Keratinocyte (primary cell): ENCODE data around the gene CDH13. TPM values are rescaled to one million over a fixed set of nuclear protein-coding genes. Genes with fewer than 3 reads are reported as not detected.

Experiments used
- DNase-seq: peaks from one replicate; pipeline ENCODE4 v3.0.0-alpha.2; 2011; ENCODE audit warnings: low read depth, missing footprints, low spot score
- FAIRE-seq: peaks from 2 replicates; lab custom pipeline; 2011; peaks lifted over from hg19 to GRCh38; lab: Jason Lieb, UNC
- H2AFZ ChIP-seq: 2 replicates; pipeline ENCODE4 v1.6.0; 2012; ENCODE audit warnings: low read length, control low read depth, inconsistent platforms; ENCODE audit not compliant: control insufficient read depth
- H3K27ac ChIP-seq: 2 replicates; pipeline ENCODE4 v1.5.1; 2011; ENCODE audit warnings: low read length; ENCODE audit not compliant: control insufficient read depth, insufficient read depth
- H3K27me3 ChIP-seq: 3 replicates; pipeline ENCODE4 v1.6.0; 2011; ENCODE audit warnings: low read length; ENCODE audit not compliant: control insufficient read depth, insufficient read depth; ENCODE audit errors: extremely low read depth
- H3K36me3 ChIP-seq, 2 experiments: 2 replicates in 1 of 2; 3 replicates in 1 of 2; pipeline ENCODE4 v1.5.1; 2011; ENCODE audit warnings: low read length in 2 of 2, mild to moderate bottlenecking in 1 of 2; ENCODE audit not compliant: control insufficient read depth in 2 of 2, insufficient read depth in 2 of 2; ENCODE audit errors: extremely low read depth in 1 of 2
- H3K4me1 ChIP-seq: 3 replicates; pipeline ENCODE4 v1.5.1; 2011; ENCODE audit warnings: low read length; ENCODE audit not compliant: control insufficient read depth, insufficient read depth; ENCODE audit errors: extremely low read depth
- H3K4me2 ChIP-seq: 3 replicates; pipeline ENCODE4 v1.6.0; 2011; ENCODE audit warnings: low read depth, low read length; ENCODE audit not compliant: control insufficient read depth, insufficient read depth; ENCODE audit errors: extremely low read depth
- H3K4me3 ChIP-seq, 3 experiments: fragments of 200-600 bp in 1 of 3; sonication (generic) in 1 of 3; 2 replicates in 2 of 3; 3 replicates in 1 of 3; pipeline ENCODE4 v1.5.1; 2011 to 2016; ENCODE audit warnings: low read length in 3 of 3, mild to moderate bottlenecking in 3 of 3, control low read depth in 2 of 3, inconsistent platforms in 1 of 3, low read depth in 1 of 3, mixed read lengths in 1 of 3, mixed run types in 1 of 3, moderate library complexity in 1 of 3; ENCODE audit not compliant: control insufficient read depth in 2 of 3, insufficient read depth in 2 of 3; ENCODE audit errors: extremely low read depth in 1 of 3
- H3K79me2 ChIP-seq: 2 replicates; pipeline ENCODE4 v1.6.0; 2012; ENCODE audit warnings: low read length; ENCODE audit not compliant: control insufficient read depth, insufficient read depth
- H3K9ac ChIP-seq: 3 replicates; pipeline ENCODE4 v1.6.0; 2011; ENCODE audit warnings: low read length; ENCODE audit not compliant: control insufficient read depth, insufficient read depth; ENCODE audit errors: extremely low read depth
- H3K9me1 ChIP-seq: 3 replicates; pipeline ENCODE4 v1.6.0; 2011; ENCODE audit warnings: low read length; ENCODE audit not compliant: control insufficient read depth, insufficient read depth; ENCODE audit errors: extremely low read depth
- H3K9me3 ChIP-seq: 2 replicates; pipeline ENCODE4 v1.5.1; 2012; ENCODE audit warnings: low read depth, low read length; ENCODE audit not compliant: control insufficient read depth
- H4K20me1 ChIP-seq: 3 replicates; pipeline ENCODE4 v1.6.0; 2011; ENCODE audit warnings: low read length; ENCODE audit not compliant: control insufficient read depth, insufficient read depth; ENCODE audit errors: extremely low read depth
- EZH2 ChIP-seq: IDR thresholded peaks from one replicate; pipeline ENCODE4 v1.6.1; 2012; ENCODE audit warnings: inconsistent platforms, mild to moderate bottlenecking, low read length, moderate library complexity
- dilution Hi-C: fragments of 300-500 bp; cut with MboI; formaldehyde crosslinking; loops from one replicate; pipeline ENCODE4 v1.7.0; 2020; ENCODE audit warnings: low sequenced_read_pairs; ENCODE audit not compliant: extremely low pct_ligation_motif_present
- polyA plus RNA-seq, 5 experiments: library from polyadenylated mRNA; depleted of rRNA in 3 of 5; stranded (reverse) in 3 of 5; stranded (forward) in 1 of 5; unstranded in 1 of 5; fragments of >200 nt; gene quantifications; 1 replicate in 1 of 5; 2 replicates in 3 of 5; 3 replicates in 1 of 5; pipeline versions ENCODE4 v1.2.1 to v1.2.3, GENCODE V29; 2011 to 2012; ENCODE audit warnings: missing spikeins in 2 of 5, low read depth in 1 of 5, low replicate concordance in 1 of 5
- TF ChIP-seq, protein P1 (sequence below), 3 experiments: IDR thresholded peaks in 1 of 3; conservative IDR thresholded peaks in 1 of 3; optimal IDR thresholded peaks in 1 of 3; 2 replicates in 2 of 3; 3 replicates in 1 of 3; pipeline versions ENCODE3 to v1.5.1; 2011; ENCODE audit warnings: low read length in 3 of 3, mild to moderate bottlenecking in 3 of 3, moderate library complexity in 2 of 3, control low read depth in 1 of 3, inconsistent platforms in 1 of 3; ENCODE audit not compliant: insufficient read depth in 2 of 3; ENCODE audit errors: extremely low read depth in 1 of 3

The CDH13 gene
- polyA plus RNA-seq, 1 donor (not counting 4 experiments of a cell fraction or from before 2014, with no cell fraction given), result 111 TPM

DNA sequence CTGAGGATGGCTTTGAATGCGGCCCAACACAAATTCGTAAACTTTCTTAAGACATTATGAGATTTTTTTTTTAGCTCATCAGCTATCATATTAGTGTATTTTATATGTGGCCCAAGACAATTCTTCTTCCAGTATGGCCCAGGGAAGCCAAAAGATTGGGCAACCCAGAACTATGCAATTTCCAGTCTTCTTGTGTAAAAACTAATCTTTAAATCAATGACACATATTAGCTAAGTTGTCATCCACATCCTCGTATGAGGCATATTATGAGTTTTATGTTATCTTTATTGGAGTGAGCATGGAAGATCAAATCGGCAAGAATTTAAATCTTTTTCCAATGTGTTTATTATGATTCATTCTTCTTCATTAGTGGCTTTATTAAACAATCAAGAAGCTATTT, 982.4 kb downstream of the CDH13 start:
- no peak for FAIRE-seq
- H3K4me3 ChIP-seq, result no peak overlapping the region
- no peak for DNase-seq
- H3K27me3 ChIP-seq, result no peaks in the 10 kb centered on the region
- no peaks in the 10 kb centered on the region for H4K20me1 ChIP-seq
- dilution Hi-C loops, result no loop called here
- H3K4me2 ChIP-seq, result no peak overlapping the region
- no peaks in the 10 kb centered on the region for H3K79me2 ChIP-seq
- H2AFZ ChIP-seq, result no peak overlapping the region
- H3K36me3 ChIP-seq, result no peaks in the 10 kb centered on the region
- no peaks in the 10 kb centered on the region for H3K9me1 ChIP-seq
- H3K4me1 ChIP-seq, result no peaks in the 10 kb centered on the region
- no peak overlapping the region for H3K9ac ChIP-seq
- H3K9me3 ChIP-seq, result no peaks in the 10 kb centered on the region
- no peak overlapping the region for H3K27ac ChIP-seq
- TF ChIP-seq EZH2, result no peak
- TF ChIP-seq, protein P1, sequence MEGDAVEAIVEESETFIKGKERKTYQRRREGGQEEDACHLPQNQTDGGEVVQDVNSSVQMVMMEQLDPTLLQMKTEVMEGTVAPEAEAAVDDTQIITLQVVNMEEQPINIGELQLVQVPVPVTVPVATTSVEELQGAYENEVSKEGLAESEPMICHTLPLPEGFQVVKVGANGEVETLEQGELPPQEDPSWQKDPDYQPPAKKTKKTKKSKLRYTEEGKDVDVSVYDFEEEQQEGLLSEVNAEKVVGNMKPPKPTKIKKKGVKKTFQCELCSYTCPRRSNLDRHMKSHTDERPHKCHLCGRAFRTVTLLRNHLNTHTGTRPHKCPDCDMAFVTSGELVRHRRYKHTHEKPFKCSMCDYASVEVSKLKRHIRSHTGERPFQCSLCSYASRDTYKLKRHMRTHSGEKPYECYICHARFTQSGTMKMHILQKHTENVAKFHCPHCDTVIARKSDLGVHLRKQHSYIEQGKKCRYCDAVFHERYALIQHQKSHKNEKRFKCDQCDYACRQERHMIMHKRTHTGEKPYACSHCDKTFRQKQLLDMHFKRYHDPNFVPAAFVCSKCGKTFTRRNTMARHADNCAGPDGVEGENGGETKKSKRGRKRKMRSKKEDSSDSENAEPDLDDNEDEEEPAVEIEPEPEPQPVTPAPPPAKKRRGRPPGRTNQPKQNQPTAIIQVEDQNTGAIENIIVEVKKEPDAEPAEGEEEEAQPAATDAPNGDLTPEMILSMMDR (optimal IDR thresholded peaks at IDR 0.05 in 1 of 3, IDR thresholded peaks at IDR 0.05 in 1 of 3, conservative IDR thresholded peaks at IDR 0.05 in 1 of 3; ENCODE audit: extremely low read depth in 1 of 3, insufficient read depth in 2 of 3, low read length in 3 of 3), result no peak

DNA sequence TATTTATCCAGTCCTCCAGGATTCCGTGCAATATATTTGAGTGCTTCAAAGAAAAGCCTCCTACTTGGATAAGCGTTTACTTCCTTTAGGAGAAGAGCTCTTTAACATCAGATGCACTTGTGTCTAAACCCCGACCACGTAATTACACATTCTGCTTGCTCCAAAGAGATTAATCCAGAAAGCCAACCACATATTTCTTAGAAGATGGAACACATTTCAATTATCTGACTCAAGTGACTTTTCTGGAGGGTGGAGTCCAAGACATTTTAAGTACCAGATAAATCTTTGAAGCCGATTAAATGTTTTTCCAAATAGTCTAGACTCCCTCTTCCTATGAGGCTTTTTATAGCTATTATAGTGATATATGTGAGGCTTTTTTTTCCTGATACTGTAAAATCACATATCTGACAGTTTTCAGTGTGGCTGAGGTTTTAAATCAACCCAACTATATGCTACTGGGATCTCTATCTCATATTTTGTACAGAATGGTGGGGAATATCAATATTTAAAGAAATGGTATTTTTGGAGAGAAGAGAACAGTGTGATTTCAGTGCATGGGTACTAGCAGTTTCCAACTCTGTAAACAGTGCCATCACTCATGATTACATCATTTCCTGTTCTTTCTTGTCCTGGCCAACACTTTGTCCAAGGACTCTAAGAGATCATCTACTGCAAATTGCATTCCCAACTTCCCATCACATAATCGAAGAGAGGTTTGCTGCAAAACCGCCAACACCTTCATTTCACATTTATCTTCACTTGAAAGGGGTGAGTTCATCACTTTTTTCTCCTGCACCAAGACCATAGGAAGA, 988.6 kb downstream of the CDH13 start:
- dilution Hi-C loops, result no loop called here
- FAIRE-seq, result no peak
- Histone ChIP-seq H3K4me1 (peaks cover 7% of the 10 kb centered on the region), H3K27me3 (no peaks in the 10 kb centered on the region), H3K4me3 (no peak overlapping the region), H3K9me1 (no peaks in the 10 kb centered on the region), H3K4me2 (peak overlapping the region; percentile 1), H4K20me1 (no peaks in the 10 kb centered on the region), H3K9ac (no peak overlapping the region), H3K9me3 (no peaks in the 10 kb centered on the region), H2AFZ (no peak overlapping the region), H3K27ac (no peak overlapping the region), H3K79me2 (no peaks in the 10 kb centered on the region), H3K36me3 (peaks cover 0 to 2% of the 10 kb centered on the region in 2 experiments)
- DNase-seq, result no peak
- TF ChIP-seq, protein P1 (optimal IDR thresholded peaks at IDR 0.05 in 1 of 3, IDR thresholded peaks at IDR 0.05 in 1 of 3, conservative IDR thresholded peaks at IDR 0.05 in 1 of 3; ENCODE audit: extremely low read depth in 1 of 3, insufficient read depth in 2 of 3, low read length in 3 of 3), result no peak
- TF ChIP-seq EZH2, result no peak
